Measurements from ENCODE around the gene CPED1. TPM values are rescaled to one million over a fixed set of nuclear protein-coding genes. Genes with fewer than 3 reads are reported as not detected.

CPED1 gene
- total RNA-seq, 2 donors from 2014 or later, result 5.3 to 7.3 TPM

- intact Hi-C loops (cut with DNase I), result no loop called here
- no peak for DNase-seq
- H3K36me3 ChIP-seq (replicated peaks in 1 of 2; ENCODE audit: insufficient read depth in 1 of 2, low read depth in 2 of 2), result no peaks in the 10 kb centered on the region
- no peaks in the 10 kb centered on the region for H3K27me3 ChIP-seq
- no peaks in the 10 kb centered on the region for H3K4me1 ChIP-seq
- TF ChIP-seq POLR2A (IDR thresholded peaks at IDR 0.05) (no peak), CTCF (IDR thresholded peaks at IDR 0.05) (no peak)
- no peaks in the 10 kb centered on the region for H3K9me3 ChIP-seq
- 60 to 82% methylated on average over 2 of the region's 2 CpGs for WGBS, 2 donors
- H3K27ac ChIP-seq, result peak overlapping the region in 1 of 4 donors; percentile 9
- ATAC-seq, result no peak
- no peak overlapping the region for H3K4me3 ChIP-seq
These were observed 30.5 kb downstream of the CPED1 start for GRCh38 chr7:121019018-121019417.

DNA sequence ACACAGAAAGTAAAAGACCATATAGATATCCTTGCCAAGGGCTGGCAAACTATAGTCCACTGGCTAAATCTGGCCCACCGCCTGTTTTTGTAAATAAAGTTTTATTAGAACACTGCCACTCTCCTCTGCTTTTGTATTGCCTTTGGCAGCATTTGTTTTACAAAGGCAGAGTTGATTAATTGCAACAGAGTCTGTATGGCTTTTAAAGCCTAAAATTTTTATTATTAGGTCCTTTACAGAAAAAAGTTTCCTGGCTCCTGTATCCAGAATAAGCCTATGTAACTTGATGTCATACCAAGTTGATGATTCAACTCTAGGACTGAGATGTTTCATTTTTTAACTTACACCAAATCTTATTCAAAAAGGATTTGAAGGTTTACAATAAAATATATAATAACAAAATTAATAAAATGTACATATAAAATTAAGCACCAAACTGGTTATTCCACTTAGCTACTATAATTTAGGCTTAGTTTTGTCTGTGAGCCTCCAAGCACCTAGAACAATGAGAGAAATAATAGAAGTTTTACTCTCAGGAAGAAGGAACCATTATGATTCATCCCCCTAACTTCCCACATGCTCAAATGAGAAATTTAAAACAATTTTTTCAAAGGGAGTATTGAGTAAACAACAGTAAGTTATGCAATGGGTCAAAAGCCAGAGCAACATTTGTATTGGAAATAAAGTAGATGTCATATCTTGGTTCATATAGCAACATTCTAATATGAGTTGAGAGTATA lies 31.9 kb downstream of the CPED1 start:
- Histone ChIP-seq H3K27me3 (no peaks in the 10 kb centered on the region), H3K9me3 (no peaks in the 10 kb centered on the region), H3K4me3 (no peak overlapping the region), H3K36me3 (replicated peaks in 1 of 2; ENCODE audit: insufficient read depth in 1 of 2, low read depth in 2 of 2) (no peaks in the 10 kb centered on the region), H3K27ac (peak overlapping the region in 1 of 4 donors; percentile 20), H3K4me1 (no peaks in the 10 kb centered on the region)
- no peak for DNase-seq
- ATAC-seq, result peak; percentile 27
- TF ChIP-seq CTCF (IDR thresholded peaks at IDR 0.05), result no peak
- no peak for TF ChIP-seq POLR2A (IDR thresholded peaks at IDR 0.05)
- intact Hi-C loops (cut with DNase I), result no loop called here
- 95 to 96% methylated on average over 1 of the region's 1 CpG for WGBS, 2 donors

GRCh38 chr7:121020989-121021969 lies 32.8 kb downstream of the CPED1 start:
- TF ChIP-seq POLR2A (IDR thresholded peaks at IDR 0.05) (no peak), CTCF (IDR thresholded peaks at IDR 0.05) (no peak)
- H3K27ac ChIP-seq, result no peak overlapping the region
- ATAC-seq (no peak), DNase-seq (no peak)
- no peak overlapping the region for H3K4me3 ChIP-seq
- WGBS, 2 donors, result 56 to 64% methylated on average over 5 of the region's 5 CpGs
- no peaks in the 10 kb centered on the region for H3K36me3 ChIP-seq (replicated peaks in 1 of 2; ENCODE audit: insufficient read depth in 1 of 2, low read depth in 2 of 2)
- H3K9me3 ChIP-seq, result no peaks in the 10 kb centered on the region
- intact Hi-C loops (cut with DNase I), result no loop called here
- no peaks in the 10 kb centered on the region for H3K4me1 ChIP-seq
- H3K27me3 ChIP-seq, result no peaks in the 10 kb centered on the region

- DNase-seq (no peak), ATAC-seq (no peak)
- TF ChIP-seq CTCF (IDR thresholded peaks at IDR 0.05) (no peak), POLR2A (IDR thresholded peaks at IDR 0.05) (no peak)
- intact Hi-C loops (cut with DNase I), result no loop called here
- H3K27ac ChIP-seq, result no peak overlapping the region
- no peaks in the 10 kb centered on the region for H3K9me3 ChIP-seq
- no peaks in the 10 kb centered on the region for H3K36me3 ChIP-seq (replicated peaks in 1 of 2; ENCODE audit: insufficient read depth in 1 of 2, low read depth in 2 of 2)
- H3K4me3 ChIP-seq, result no peak overlapping the region
- H3K27me3 ChIP-seq, result no peaks in the 10 kb centered on the region
- H3K4me1 ChIP-seq, result no peaks in the 10 kb centered on the region
These were observed 34.7 kb downstream of the CPED1 start for GRCh38 chr7:121023194-121023593.

Measured in body of pancreas (tissue), 4 donors.